Neuronal stem cell (in vitro differentiated cells): ENCODE results near the gene TREH.

Experiments used
- DNase-seq: peaks from one replicate; pipeline ENCODE4 v3.0.0-alpha.2; 2013; ENCODE audit warnings: low spot score
- H2AFZ ChIP-seq: one replicate; pipeline ENCODE4 v1.6.1; 2013; ENCODE audit warnings: mild to moderate bottlenecking, low read length, inconsistent platforms
- H2AK5ac ChIP-seq: 2 replicates; pipeline ENCODE4 v1.6.1; 2013; ENCODE audit warnings: low read depth, mild to moderate bottlenecking, inconsistent platforms, low read length, moderate library complexity, mixed read lengths
- H2BK120ac ChIP-seq: 2 replicates; pipeline ENCODE4 v1.6.1; 2013; ENCODE audit warnings: low read depth, mild to moderate bottlenecking, inconsistent platforms, low read length, moderate library complexity, mixed read lengths
- H2BK12ac ChIP-seq: one replicate; pipeline ENCODE4 v1.6.1; 2013; ENCODE audit warnings: low read length, inconsistent platforms
- H2BK15ac ChIP-seq: 2 replicates; pipeline ENCODE4 v1.6.1; 2013; ENCODE audit warnings: mild to moderate bottlenecking, low read length, inconsistent platforms, mixed read lengths
- H2BK5ac ChIP-seq: one replicate; pipeline ENCODE4 v1.6.1; 2013; ENCODE audit warnings: inconsistent platforms, mild to moderate bottlenecking, low read length, moderate library complexity
- H3K14ac ChIP-seq: one replicate; pipeline ENCODE4 v1.6.1; 2013; ENCODE audit warnings: low read length, inconsistent platforms
- H3K18ac ChIP-seq: 2 replicates; pipeline ENCODE4 v1.6.1; 2013; ENCODE audit warnings: low read length, inconsistent platforms
- H3K23ac ChIP-seq: 2 replicates; pipeline ENCODE4 v1.6.1; 2013; ENCODE audit warnings: low read depth, mild to moderate bottlenecking, mixed read lengths, low read length, inconsistent platforms; ENCODE audit not compliant: poor library complexity
- H3K27ac ChIP-seq: replicated peaks from 3 replicates; pipeline ENCODE4 v1.5.1; 2013; ENCODE audit warnings: low read length, inconsistent platforms
- H3K27me3 ChIP-seq, 3 experiments: 2 replicates each; pipeline ENCODE4 v1.6.1; 2013; ENCODE audit warnings: low read length in 3 of 3, mild to moderate bottlenecking in 2 of 3, inconsistent platforms in 1 of 3, low read depth in 1 of 3, mixed read lengths in 1 of 3, moderate library complexity in 1 of 3; ENCODE audit not compliant: control insufficient read depth in 3 of 3, insufficient read depth in 3 of 3
- H3K36me3 ChIP-seq, 2 donors: replicated peaks in 1 of 2; 2 replicates each; pipeline ENCODE4 v1.6.1; 2013; ENCODE audit warnings: low read length in 2 of 2; ENCODE audit not compliant: control insufficient read depth in 2 of 2, insufficient read depth in 2 of 2
- H3K4ac ChIP-seq: 2 replicates; pipeline ENCODE4 v1.6.1; 2013; ENCODE audit warnings: inconsistent platforms, mild to moderate bottlenecking, low read length, moderate library complexity
- H3K4me1 ChIP-seq, 2 donors: 1 replicate in 1 of 2; 2 replicates in 1 of 2; pipeline ENCODE4 v1.6.1; 2013; ENCODE audit warnings: low read length in 2 of 2, low read depth in 1 of 2; ENCODE audit not compliant: control insufficient read depth in 2 of 2, insufficient read depth in 1 of 2
- H3K4me2 ChIP-seq: one replicate; pipeline ENCODE4 v1.6.1; 2013; ENCODE audit warnings: mild to moderate bottlenecking, low read length, inconsistent platforms; ENCODE audit not compliant: insufficient read depth, poor library complexity, severe bottlenecking
- H3K4me3 ChIP-seq, 2 donors: 2 replicates each; pipeline ENCODE4 v1.5.1; 2013; ENCODE audit warnings: low read length in 2 of 2, mild to moderate bottlenecking in 2 of 2, inconsistent platforms in 1 of 2, moderate library complexity in 1 of 2
- H3K79me1 ChIP-seq: one replicate; pipeline ENCODE4 v1.6.1; 2013; ENCODE audit warnings: low read depth, mild to moderate bottlenecking, inconsistent platforms, low read length, moderate library complexity
- H3K9ac ChIP-seq: one replicate; pipeline ENCODE4 v1.6.1; 2013; ENCODE audit warnings: mild to moderate bottlenecking, low read depth, low read length, inconsistent platforms; ENCODE audit not compliant: poor library complexity
- H3K9me3 ChIP-seq, 2 donors: replicated peaks in 1 of 2; 2 replicates each; pipeline versions ENCODE3 to v1.6.1; 2013; ENCODE audit warnings: low read length in 2 of 2, mild to moderate bottlenecking in 2 of 2, inconsistent platforms in 1 of 2, low read depth in 1 of 2, mixed read lengths in 1 of 2, moderate library complexity in 1 of 2; ENCODE audit not compliant: control insufficient read depth in 2 of 2, insufficient read depth in 1 of 2
- H4K8ac ChIP-seq: one replicate; pipeline ENCODE4 v1.6.1; 2013; ENCODE audit warnings: low read depth, mild to moderate bottlenecking, inconsistent platforms, low read length, moderate library complexity
- H4K91ac ChIP-seq: one replicate; pipeline ENCODE4 v1.6.1; 2013; ENCODE audit warnings: low read length, low read depth, mild to moderate bottlenecking, inconsistent platforms; ENCODE audit not compliant: poor library complexity
- WGBS, 2 donors: extraction: QIAGEN DNeasy Blood & Tissue Kit; methylation state at CpG; one replicate each; pipeline ENCODE4 v1.1.7; 2013; ENCODE audit warnings: missing lambda C conversion rate in 2 of 2, mixed read lengths in 1 of 2; ENCODE audit not compliant: insufficient read length in 2 of 2, insufficient replicate concordance in 1 of 2; ENCODE audit errors: extremely low coverage in 2 of 2; 5-methylcytosine and 5-hydroxymethylcytosine counted together

TREH gene

DNA sequence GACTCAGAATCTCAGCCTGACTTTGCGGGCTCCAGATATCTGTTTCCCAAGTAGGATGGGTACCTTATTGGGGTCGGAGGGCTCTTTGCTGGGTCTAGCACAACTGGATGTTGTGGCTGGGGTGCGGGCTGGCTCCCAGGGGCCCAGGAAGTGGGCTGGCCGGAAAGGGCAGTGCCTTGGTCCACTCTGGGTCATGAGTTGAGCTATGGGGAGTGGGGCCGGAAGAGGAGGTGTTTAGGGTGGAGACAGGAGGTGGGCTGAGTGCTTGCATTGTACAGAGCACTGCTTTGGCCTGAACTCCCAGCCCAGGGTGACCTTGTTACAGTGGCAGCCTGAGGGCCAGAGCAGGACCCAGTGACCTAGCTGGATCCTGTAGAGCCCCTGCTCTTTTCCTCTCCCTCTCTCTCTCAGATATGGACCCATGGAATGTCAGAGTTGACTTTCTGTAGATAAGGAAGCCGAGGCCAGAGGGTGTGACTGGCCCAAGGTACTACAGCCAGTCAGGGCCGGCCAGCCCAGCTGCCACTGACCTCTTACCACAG is 58.9 kb downstream of the TREH start:
- Histone ChIP-seq H3K27ac (peak overlapping the region; percentile 63), H2AK5ac (peak overlapping the region; percentile 94), H4K8ac (no peak overlapping the region), H2BK120ac (peak overlapping the region; percentile 58), H4K91ac (peak overlapping the region; percentile 48), H3K18ac (peak overlapping the region; percentile 93), H3K9ac (no peak overlapping the region), H3K14ac (no peak overlapping the region), H3K4ac (peak overlapping the region; percentile 58), H3K79me1 (peaks cover 9% of the 10 kb centered on the region), H3K9me3 (no peaks in the 10 kb centered on the region), H3K23ac (no peak overlapping the region), H2BK12ac (peak overlapping the region; percentile 94), H2AFZ (peak overlapping the region; percentile 92), H3K36me3 (peaks cover 11 to 25% of the 10 kb centered on the region in 2 donors), H3K4me3 (peak overlapping the region; percentile 49 to 80), H3K27me3 (no peaks in the 10 kb centered on the region), H2BK5ac (peak overlapping the region; percentile 87), H3K4me1 (peaks cover 59 to 64% of the 10 kb centered on the region in 2 donors), H2BK15ac (peak overlapping the region; percentile 98), H3K4me2 (peak overlapping the region; percentile 35)
- no peak for DNase-seq
- no CpG with 5 or more reads among the region's 7 CpGs for WGBS, 2 donors

DNA sequence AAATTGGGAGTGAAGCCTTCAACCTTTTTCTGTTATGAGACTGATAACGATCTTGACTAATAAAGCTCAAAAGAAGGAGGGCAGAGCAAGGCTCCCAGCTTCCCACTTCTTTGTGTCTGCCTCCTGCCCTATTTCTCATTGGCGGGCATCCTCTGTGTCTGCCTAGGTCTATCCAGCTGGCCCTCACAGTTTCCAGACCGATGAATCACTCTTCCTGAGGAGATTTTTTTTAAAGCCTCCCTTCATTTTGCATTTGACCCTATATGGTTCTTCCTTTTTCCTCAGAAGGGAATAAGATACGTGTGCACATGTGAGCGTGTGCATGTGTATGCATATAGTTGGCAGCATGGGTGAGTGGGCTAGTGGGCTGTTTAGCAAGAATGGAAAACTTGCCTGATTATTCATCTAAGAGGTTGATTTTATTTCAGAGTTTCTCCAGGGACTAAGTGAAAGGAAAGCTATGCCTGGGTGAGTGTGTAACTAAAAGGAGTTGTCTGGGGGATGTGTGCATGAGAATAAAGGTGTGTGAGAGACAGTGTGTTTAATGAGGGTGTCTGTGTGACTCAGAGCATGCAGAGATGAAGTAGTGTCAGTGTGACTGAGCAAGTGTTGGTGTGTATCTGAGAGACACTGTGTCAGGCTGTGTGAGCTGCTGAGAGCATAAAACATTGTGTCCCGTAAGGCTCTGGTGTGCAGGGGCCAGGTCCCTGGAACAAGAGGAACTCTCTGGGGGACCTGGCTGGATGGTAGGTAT is 59.8 kb downstream of the TREH start:
- Histone ChIP-seq H4K8ac (no peak overlapping the region), H3K9ac (no peak overlapping the region), H3K79me1 (peaks cover 5% of the 10 kb centered on the region), H3K14ac (no peak overlapping the region), H3K4me1 (peaks cover 63 to 71% of the 10 kb centered on the region in 2 donors), H3K36me3 (peaks cover 2 to 15% of the 10 kb centered on the region in 2 donors), H2BK5ac (no peak overlapping the region), H3K4me2 (no peak overlapping the region), H3K23ac (no peak overlapping the region), H2AK5ac (no peak overlapping the region), H3K27me3 (no peaks in the 10 kb centered on the region), H2BK120ac (no peak overlapping the region), H3K9me3 (no peaks in the 10 kb centered on the region), H4K91ac (no peak overlapping the region), H3K27ac (peak overlapping the region; percentile 70), H2BK12ac (no peak overlapping the region), H2AFZ (peak overlapping the region; percentile 51), H3K4ac (no peak overlapping the region), H3K4me3 (peak overlapping the region in 1 of 2 donors; percentile 6), H3K18ac (no peak overlapping the region), H2BK15ac (no peak overlapping the region)
- DNase-seq: no peak
- WGBS, 2 donors: no CpG with 5 or more reads among the region's 6 CpGs

DNA sequence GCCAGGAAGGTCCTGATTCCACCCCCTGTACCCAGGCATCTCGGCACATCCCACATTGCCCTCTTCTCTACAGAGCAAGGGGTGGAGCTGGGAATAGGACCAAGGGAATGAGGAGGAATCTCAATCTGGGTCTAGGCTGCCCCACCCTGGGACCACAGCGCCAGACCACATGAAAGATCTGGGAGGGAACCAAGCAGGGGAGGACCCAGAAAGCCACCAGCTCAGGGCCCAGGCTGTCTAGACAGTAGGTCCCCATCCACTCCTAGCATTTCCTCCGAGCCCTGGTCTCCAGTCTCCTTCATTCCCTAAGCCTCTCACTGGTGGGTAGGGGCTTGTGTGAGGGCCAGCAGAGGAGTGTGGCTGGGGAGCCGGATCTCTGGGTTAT is 60.5 kb downstream of the TREH start:
- Histone ChIP-seq H3K27me3 (no peaks in the 10 kb centered on the region), H3K27ac (peak overlapping the region; percentile 70), H4K91ac (peak overlapping the region; percentile 49), H2AK5ac (peak overlapping the region; percentile 60), H3K9me3 (no peaks in the 10 kb centered on the region), H3K9ac (peak overlapping the region; percentile 14), H4K8ac (no peak overlapping the region), H3K4me1 (peaks cover 68 to 73% of the 10 kb centered on the region in 2 donors), H2BK15ac (peak overlapping the region; percentile 49), H2BK5ac (peak overlapping the region; percentile 50), H3K79me1 (peaks cover 5% of the 10 kb centered on the region), H3K23ac (no peak overlapping the region), H2AFZ (peak overlapping the region; percentile 51), H3K4me3 (peak overlapping the region in 1 of 2 donors; percentile 35), H3K4ac (no peak overlapping the region), H3K14ac (peak overlapping the region; percentile 50), H2BK120ac (no peak overlapping the region), H2BK12ac (peak overlapping the region; percentile 63), H3K36me3 (peaks cover 0 to 9% of the 10 kb centered on the region in 2 donors), H3K18ac (peak overlapping the region; percentile 60), H3K4me2 (no peak overlapping the region)
- WGBS, 2 donors: no CpG with 5 or more reads among the region's 4 CpGs
- no peak for DNase-seq
